Rectal smooth muscle tissue (tissue), 1 donor: ENCODE data around the gene SLC25A4.
"Not testable (repeated sequence)": the region's sequence is repeated elsewhere in the genome, so short reads cannot be mapped to it uniquely, and the experiment has no call there.

Source experiments
- H3K27ac ChIP-seq: one replicate; pipeline ENCODE4 v1.7.0; 2013; ENCODE audit warnings: low read depth, low read length, inconsistent platforms
- H3K27me3 ChIP-seq: one replicate; pipeline ENCODE4 v1.7.0; 2013; ENCODE audit warnings: low read length; ENCODE audit not compliant: control insufficient read depth, insufficient read depth
- H3K36me3 ChIP-seq: one replicate; pipeline ENCODE4 v1.7.0; 2013; ENCODE audit warnings: low read length; ENCODE audit not compliant: control insufficient read depth, insufficient read depth
- H3K4me1 ChIP-seq: one replicate; pipeline ENCODE4 v1.7.0; 2013; ENCODE audit warnings: low read length; ENCODE audit not compliant: control insufficient read depth, insufficient read depth
- H3K4me3 ChIP-seq: one replicate; pipeline ENCODE4 v1.7.0; 2013; ENCODE audit warnings: low read length
- H3K9ac ChIP-seq: one replicate; pipeline ENCODE4 v1.7.0; 2013; ENCODE audit warnings: low read length

The SLC25A4 gene

GRCh38 chr4:185108669-185109068 lies 34.4 kb upstream of the SLC25A4 start:
- H3K4me1 ChIP-seq: peaks cover 5% of the 10 kb centered on the region
- no peaks in the 10 kb centered on the region for H3K36me3 ChIP-seq
- no peak overlapping the region for H3K4me3 ChIP-seq
- H3K27me3 ChIP-seq: no peaks in the 10 kb centered on the region
- H3K27ac ChIP-seq: no peak overlapping the region
- H3K9ac ChIP-seq: no peak overlapping the region

DNA sequence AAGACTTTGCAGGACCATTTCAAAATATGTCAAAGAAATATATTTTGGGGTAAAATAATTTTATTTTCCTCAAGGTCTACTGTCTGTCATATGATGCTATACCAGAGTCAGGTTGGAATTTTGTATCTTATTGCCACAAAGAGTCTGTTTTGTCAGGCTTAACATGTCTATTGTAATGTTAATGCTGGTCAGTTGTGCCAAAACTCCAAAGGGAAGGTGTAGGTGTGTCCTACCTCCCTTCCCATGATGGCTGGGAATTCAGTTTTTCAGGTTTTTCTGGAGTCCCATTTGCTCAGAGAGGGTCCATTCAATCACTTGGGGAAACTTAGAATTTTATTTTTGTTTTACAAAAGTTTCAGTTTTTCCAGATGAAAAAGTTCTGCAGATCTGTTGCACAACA lies 33.3 kb upstream of the SLC25A4 start:
- peaks cover 5% of the 10 kb centered on the region for H3K4me1 ChIP-seq
- no peaks in the 10 kb centered on the region for H3K36me3 ChIP-seq
- H3K27ac ChIP-seq: no peak overlapping the region
- H3K27me3 ChIP-seq: no peaks in the 10 kb centered on the region
- H3K9ac ChIP-seq: no peak overlapping the region
- no peak overlapping the region for H3K4me3 ChIP-seq

DNA sequence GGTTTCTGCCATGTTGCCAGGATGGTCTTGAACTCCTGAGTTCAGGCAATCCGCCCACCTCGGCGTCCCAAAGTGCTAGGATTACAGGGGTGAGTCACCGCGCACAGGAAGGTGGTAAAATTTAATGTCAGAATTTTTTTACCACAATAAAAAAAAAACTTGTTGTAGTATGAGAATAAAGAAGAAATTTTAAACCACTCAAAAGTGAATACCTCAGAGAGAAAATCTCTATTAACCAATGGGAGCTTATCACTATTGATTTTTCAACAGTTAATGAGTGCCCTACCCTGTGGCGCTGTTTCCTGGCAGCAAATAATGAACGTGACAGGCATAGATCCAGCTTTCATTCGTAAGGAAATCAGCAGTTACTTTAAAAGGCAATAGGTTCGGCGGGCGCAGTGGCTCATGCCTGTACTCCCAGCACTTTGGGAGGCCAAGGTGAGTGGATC lies 32.7 kb upstream of the SLC25A4 start:
- H3K4me3 ChIP-seq: no peak overlapping the region
- no peaks in the 10 kb centered on the region for H3K27me3 ChIP-seq
- H3K36me3 ChIP-seq: no peaks in the 10 kb centered on the region
- H3K9ac ChIP-seq: no peak overlapping the region
- peaks cover 5% of the 10 kb centered on the region for H3K4me1 ChIP-seq
- no peak overlapping the region for H3K27ac ChIP-seq

GRCh38 chr4:185112104-185112503 lies 31.0 kb upstream of the SLC25A4 start:
- Histone ChIP-seq H3K27ac (no peak overlapping the region), H3K4me1 (peaks cover 5% of the 10 kb centered on the region), H3K9ac (no peak overlapping the region), H3K27me3 (no peaks in the 10 kb centered on the region), H3K4me3 (no peak overlapping the region), H3K36me3 (no peaks in the 10 kb centered on the region)

DNA sequence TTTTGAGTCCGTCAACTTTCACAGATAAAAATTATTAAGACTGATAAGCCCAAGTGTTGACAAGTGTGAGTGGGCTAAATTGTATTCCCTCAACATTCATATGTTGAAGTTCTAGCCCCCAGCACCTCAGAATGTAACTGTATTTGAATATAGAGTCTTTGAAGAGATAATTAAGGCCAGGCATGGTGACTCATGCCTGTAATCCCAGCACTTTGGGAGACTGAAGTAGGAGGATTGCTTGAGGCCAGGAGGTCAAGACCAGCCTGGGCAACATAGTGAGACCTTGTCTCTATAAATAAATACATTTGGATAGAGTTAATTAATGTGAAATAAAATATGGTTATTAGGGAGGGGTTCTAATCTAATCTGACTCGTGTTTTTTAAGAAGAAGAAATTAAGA lies 29.7 kb upstream of the SLC25A4 start:
- Histone ChIP-seq H3K36me3 (no peaks in the 10 kb centered on the region), H3K9ac (no peak overlapping the region), H3K4me3 (no peak overlapping the region), H3K27ac (no peak overlapping the region), H3K27me3 (no peaks in the 10 kb centered on the region), H3K4me1 (peaks cover 5% of the 10 kb centered on the region)

DNA sequence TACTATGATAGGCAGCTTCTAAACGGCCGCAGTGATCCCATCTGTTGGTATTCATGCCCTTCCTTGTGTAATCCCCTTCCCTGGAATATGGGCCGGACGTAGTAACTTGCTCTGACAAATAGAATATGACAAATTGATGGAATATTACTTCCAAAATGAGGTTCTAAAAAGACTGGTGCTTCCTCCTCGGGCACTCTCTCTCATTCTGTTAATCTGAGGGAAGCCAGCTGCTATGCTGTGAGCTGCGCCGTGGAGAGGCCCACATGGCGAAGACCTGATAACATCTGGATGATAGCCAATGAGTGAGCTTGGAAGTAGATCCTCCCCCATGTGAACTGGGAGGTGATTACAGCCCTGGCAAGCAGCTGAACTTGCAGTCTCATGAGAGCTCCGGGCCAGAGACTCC lies 27.2 kb upstream of the SLC25A4 start:
- H3K36me3 ChIP-seq: no peaks in the 10 kb centered on the region
- H3K27me3 ChIP-seq: no peaks in the 10 kb centered on the region
- no peak overlapping the region for H3K27ac ChIP-seq
- no peak overlapping the region for H3K4me3 ChIP-seq
- no peak overlapping the region for H3K9ac ChIP-seq
- peaks cover 5% of the 10 kb centered on the region for H3K4me1 ChIP-seq

DNA sequence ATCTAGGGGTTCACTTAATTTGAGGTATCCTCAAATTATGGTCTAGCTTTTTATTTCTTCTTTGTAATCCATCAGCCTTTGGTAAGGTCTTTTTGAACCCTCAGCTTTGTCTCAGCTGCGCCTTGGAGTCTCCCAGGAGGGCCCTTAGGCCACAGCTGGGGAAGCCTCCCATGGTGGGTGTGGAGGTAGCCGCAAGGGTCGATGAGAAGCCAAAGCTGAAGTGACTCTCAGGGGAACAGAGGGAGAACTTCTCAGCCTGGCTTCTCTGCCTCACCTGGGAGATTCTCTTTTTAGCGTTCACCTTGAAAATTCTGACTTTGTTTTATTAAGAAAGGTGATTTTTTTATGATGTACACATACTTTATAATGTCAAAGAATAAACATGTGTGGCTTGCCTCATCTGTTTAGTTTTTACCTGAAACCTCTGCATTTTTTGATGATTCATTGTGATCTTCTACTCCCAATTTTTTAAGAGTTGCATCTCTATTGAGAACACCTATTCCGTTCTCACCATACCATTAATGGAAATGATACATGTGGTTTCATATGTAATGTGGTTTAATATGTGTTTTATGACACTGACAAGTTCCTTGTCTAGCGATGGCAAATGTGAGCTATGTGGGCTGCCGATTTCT lies 25.6 kb upstream of the SLC25A4 start:
- peaks cover 2% of the 10 kb centered on the region for H3K4me1 ChIP-seq
- H3K27me3 ChIP-seq: no peaks in the 10 kb centered on the region
- no peak overlapping the region for H3K4me3 ChIP-seq
- no peak overlapping the region for H3K9ac ChIP-seq
- no peaks in the 10 kb centered on the region for H3K36me3 ChIP-seq
- H3K27ac ChIP-seq: no peak overlapping the region

DNA sequence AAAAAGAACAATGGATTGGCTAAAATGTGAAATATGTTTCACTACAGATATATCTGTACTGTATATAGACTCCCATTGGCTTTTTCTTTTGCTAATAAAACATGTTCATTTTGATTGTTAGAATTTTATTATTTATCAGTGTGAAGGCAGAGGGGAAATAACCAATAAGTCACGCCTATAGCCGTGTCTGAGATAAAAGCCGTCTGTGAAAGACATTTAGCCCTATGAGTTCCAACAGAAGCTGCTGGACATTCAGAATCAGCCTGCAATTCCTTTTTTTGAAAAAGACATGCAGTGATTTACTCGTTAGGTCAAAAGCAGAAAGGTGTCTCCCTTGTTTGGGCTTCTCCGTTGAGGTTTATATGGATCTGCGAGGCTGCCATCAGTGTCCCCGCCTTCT lies 24.2 kb upstream of the SLC25A4 start:
- Histone ChIP-seq H3K27ac (no peak overlapping the region), H3K4me1 (no peaks in the 10 kb centered on the region), H3K27me3 (no peaks in the 10 kb centered on the region), H3K36me3 (no peaks in the 10 kb centered on the region), H3K4me3 (no peak overlapping the region), H3K9ac (no peak overlapping the region)

- not testable (repeated sequence) for H3K36me3 ChIP-seq, H3K27me3 ChIP-seq, H3K4me3 ChIP-seq, H3K9ac ChIP-seq, H3K4me1 ChIP-seq, H3K27ac ChIP-seq
Observed at GRCh38 chr4:185119467-185119866, 23.6 kb upstream of the SLC25A4 start.

GRCh38 chr4:185119927-185120630 lies 23.0 kb upstream of the SLC25A4 start:
- H3K4me1 ChIP-seq: no peaks in the 10 kb centered on the region
- H3K27me3 ChIP-seq: no peaks in the 10 kb centered on the region
- H3K36me3 ChIP-seq: no peaks in the 10 kb centered on the region
- no peak overlapping the region for H3K27ac ChIP-seq
- H3K4me3 ChIP-seq: no peak overlapping the region
- H3K9ac ChIP-seq: no peak overlapping the region

GRCh38 chr4:185120631-185120946 lies 22.5 kb upstream of the SLC25A4 start:
- Histone ChIP-seq H3K4me3 (no peak overlapping the region), H3K4me1 (no peaks in the 10 kb centered on the region), H3K27ac (no peak overlapping the region), H3K9ac (no peak overlapping the region), H3K27me3 (no peaks in the 10 kb centered on the region), H3K36me3 (no peaks in the 10 kb centered on the region)

DNA sequence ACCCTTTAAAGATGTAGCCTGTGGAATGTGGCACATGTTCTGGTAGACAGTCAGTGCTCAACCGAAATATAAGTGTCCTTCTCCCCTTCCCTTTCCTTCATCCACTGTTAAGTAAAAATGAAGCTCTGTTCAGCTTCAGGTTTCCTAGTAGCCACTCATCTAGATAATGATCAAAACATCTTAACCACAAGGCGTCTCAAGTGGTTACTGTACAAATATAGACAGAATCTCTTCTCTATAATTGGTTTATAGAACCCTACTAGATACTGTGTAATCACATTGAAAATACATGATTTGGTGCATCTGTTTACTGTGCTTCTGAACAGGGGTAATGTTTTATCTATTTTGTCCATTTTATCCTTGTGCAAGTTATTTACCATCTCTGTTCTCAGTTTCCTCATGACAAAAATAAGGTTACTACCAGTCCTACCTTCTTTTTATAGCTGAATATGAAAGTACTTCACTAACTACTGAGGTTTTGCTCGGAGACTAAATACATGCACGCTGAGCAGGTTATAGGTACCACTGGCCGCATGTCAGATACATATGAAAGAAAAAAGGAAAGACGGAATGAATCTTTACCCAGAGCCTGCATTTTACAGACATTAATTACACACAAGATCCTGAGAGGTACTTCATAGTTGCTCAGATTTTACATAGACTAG lies 20.3 kb upstream of the SLC25A4 start:
- H3K4me3 ChIP-seq: no peak overlapping the region
- H3K36me3 ChIP-seq: no peaks in the 10 kb centered on the region
- no peaks in the 10 kb centered on the region for H3K4me1 ChIP-seq
- H3K9ac ChIP-seq: no peak overlapping the region
- H3K27ac ChIP-seq: no peak overlapping the region
- H3K27me3 ChIP-seq: peaks cover 4% of the 10 kb centered on the region

- Histone ChIP-seq H3K9ac (no peak overlapping the region), H3K4me1 (no peaks in the 10 kb centered on the region), H3K27me3 (peaks cover 4% of the 10 kb centered on the region), H3K36me3 (no peaks in the 10 kb centered on the region), H3K27ac (no peak overlapping the region), H3K4me3 (no peak overlapping the region)
Observed at GRCh38 chr4:185124006-185124405, 19.1 kb upstream of the SLC25A4 start.
